ENCODE measurements around the gene FANCM.

GRCh38 chr14:45114327-45114726 lies 21.4 kb upstream of the FANCM start:
- TF ChIP-seq CTCF (IDR thresholded peaks at IDR 0.05; ENCODE audit: insufficient read depth, low read depth, low read length) (no peak), EZH2 (IDR thresholded peaks at IDR 0.05; ENCODE audit: insufficient read depth, low read length) (no peak)
